Nephron (organoid): ENCODE results near the gene PEX11G.

Experiments used
- H3K27ac Mint-ChIP-seq, 3 experiments: 2 replicates each; pipeline ENCODE4 v1.8.0; 2020; ENCODE audit warnings: mixed read lengths in 3 of 3, mild to moderate bottlenecking in 2 of 3, moderate library complexity in 1 of 3
- H3K27me3 Mint-ChIP-seq: 2 replicates; pipeline ENCODE4 v1.8.0; 2021; ENCODE audit warnings: low read depth, mild to moderate bottlenecking, moderate library complexity, mixed read lengths
- H3K36me3 Mint-ChIP-seq: 2 replicates; pipeline ENCODE4 v1.8.0; 2020; ENCODE audit warnings: low read depth, mixed read lengths
- H3K4me1 Mint-ChIP-seq: 2 replicates; pipeline ENCODE4 v1.8.0; 2020; ENCODE audit warnings: mixed read lengths
- H3K4me3 Mint-ChIP-seq, 3 experiments: 2 replicates each; pipeline ENCODE4 v1.8.0; 2020; ENCODE audit warnings: mild to moderate bottlenecking in 3 of 3, mixed read lengths in 3 of 3, moderate library complexity in 2 of 3
- H3K9me3 Mint-ChIP-seq: 2 replicates; pipeline ENCODE4 v1.8.0; 2020; ENCODE audit warnings: mixed read lengths
- CTCF ChIP-seq, 3 experiments: fragments of 200-600 bp; sonication (generic); IDR thresholded peaks; one replicate each; pipeline ENCODE4 v1.5.0; 2021; ENCODE audit warnings: antibody characterized with exemption in 3 of 3; ENCODE audit not compliant: unreplicated experiment in 3 of 3

PEX11G gene

GRCh38 chr19:7444042-7444441 is 44.8 kb downstream of the PEX11G start:
- H3K4me3 Mint-ChIP-seq, result no peak overlapping the region
- no peak overlapping the region for H3K27ac Mint-ChIP-seq
- H3K36me3 Mint-ChIP-seq, result peaks cover 65% of the 10 kb centered on the region
- TF ChIP-seq CTCF (IDR thresholded peaks at IDR 0.05; ENCODE audit: unreplicated experiment in 3 of 3), result no peak
- H3K27me3 Mint-ChIP-seq, result no peaks in the 10 kb centered on the region
- H3K4me1 Mint-ChIP-seq, result no peaks in the 10 kb centered on the region
- H3K9me3 Mint-ChIP-seq, result peaks cover 5% of the 10 kb centered on the region

- Mint-ChIP-seq H3K4me3 (no peak overlapping the region), H3K4me1 (no peaks in the 10 kb centered on the region), H3K9me3 (no peaks in the 10 kb centered on the region), H3K27me3 (no peaks in the 10 kb centered on the region), H3K27ac (no peak overlapping the region), H3K36me3 (peaks cover 49% of the 10 kb centered on the region)
- no peak for TF ChIP-seq CTCF (IDR thresholded peaks at IDR 0.05; ENCODE audit: unreplicated experiment in 3 of 3)
Measured at GRCh38 chr19:7442423-7442822, 46.4 kb downstream of the PEX11G start.

GRCh38 chr19:7441468-7442146 is 47.2 kb downstream of the PEX11G start:
- Mint-ChIP-seq H3K27me3 (no peaks in the 10 kb centered on the region), H3K27ac (no peak overlapping the region), H3K9me3 (no peaks in the 10 kb centered on the region), H3K4me3 (no peak overlapping the region), H3K36me3 (peaks cover 43% of the 10 kb centered on the region), H3K4me1 (no peaks in the 10 kb centered on the region)
- no peak for TF ChIP-seq CTCF (IDR thresholded peaks at IDR 0.05; ENCODE audit: unreplicated experiment in 3 of 3)

GRCh38 chr19:7440188-7440975 is 48.5 kb downstream of the PEX11G start:
- H3K4me1 Mint-ChIP-seq, result no peaks in the 10 kb centered on the region
- H3K27ac Mint-ChIP-seq, result no peak overlapping the region
- no peak overlapping the region for H3K4me3 Mint-ChIP-seq
- no peak for TF ChIP-seq CTCF (IDR thresholded peaks at IDR 0.05; ENCODE audit: unreplicated experiment in 3 of 3)
- H3K27me3 Mint-ChIP-seq, result no peaks in the 10 kb centered on the region
- H3K36me3 Mint-ChIP-seq, result peaks cover 41% of the 10 kb centered on the region
- H3K9me3 Mint-ChIP-seq, result no peaks in the 10 kb centered on the region

- H3K27me3 Mint-ChIP-seq, result no peaks in the 10 kb centered on the region
- no peak overlapping the region for H3K4me3 Mint-ChIP-seq
- no peak for TF ChIP-seq CTCF (IDR thresholded peaks at IDR 0.05; ENCODE audit: unreplicated experiment in 3 of 3)
- peaks cover 8% of the 10 kb centered on the region for H3K36me3 Mint-ChIP-seq
- H3K27ac Mint-ChIP-seq, result no peak overlapping the region
- no peaks in the 10 kb centered on the region for H3K4me1 Mint-ChIP-seq
- no peaks in the 10 kb centered on the region for H3K9me3 Mint-ChIP-seq
Measured at GRCh38 chr19:7435586-7435985, 53.2 kb downstream of the PEX11G start.
